Mesenchymal stem cell (in vitro differentiated cells and primary cell): ENCODE data around the gene AKAP7.
"Not testable (repeated sequence)": the region's sequence is repeated elsewhere in the genome, so short reads cannot be mapped to it uniquely, and the experiment has no call there.

Experiments
- DNase-seq: peaks from one replicate; pipeline ENCODE4 v3.0.0-alpha.2; 2013
- H2AFZ ChIP-seq: one replicate; pipeline ENCODE4 v1.6.1; 2013; ENCODE audit warnings: low read depth, mild to moderate bottlenecking, control low read depth, inconsistent platforms, low read length, moderate library complexity
- H2AK5ac ChIP-seq: 2 replicates; pipeline ENCODE4 v1.6.1; 2013; ENCODE audit warnings: low read length, moderate library complexity, mild to moderate bottlenecking, inconsistent platforms; ENCODE audit not compliant: severe bottlenecking
- H2BK120ac ChIP-seq: one replicate; pipeline ENCODE4 v1.6.1; 2013; ENCODE audit warnings: low read depth, mild to moderate bottlenecking, inconsistent platforms, low read length, moderate library complexity
- H2BK12ac ChIP-seq, 2 experiments: one replicate each; pipeline ENCODE4 v1.6.1; 2013; ENCODE audit warnings: inconsistent platforms in 2 of 2, low read length in 2 of 2, mild to moderate bottlenecking in 2 of 2, moderate library complexity in 2 of 2, control low read depth in 1 of 2
- H2BK15ac ChIP-seq: one replicate; pipeline ENCODE4 v1.6.1; 2013; ENCODE audit warnings: mild to moderate bottlenecking, low read depth, inconsistent platforms; ENCODE audit not compliant: poor library complexity, severe bottlenecking
- H2BK5ac ChIP-seq: 2 replicates; pipeline ENCODE4 v1.6.1; 2013; ENCODE audit warnings: low read depth, mild to moderate bottlenecking, low read length, control low read depth, inconsistent platforms; ENCODE audit not compliant: poor library complexity, severe bottlenecking
- H3K14ac ChIP-seq, 2 experiments: one replicate each; pipeline ENCODE4 v1.6.1; 2013; ENCODE audit warnings: inconsistent platforms in 2 of 2, low read length in 2 of 2, control low read depth in 1 of 2, mild to moderate bottlenecking in 1 of 2, moderate library complexity in 1 of 2
- H3K18ac ChIP-seq, 2 experiments: one replicate each; pipeline ENCODE4 v1.6.1; 2013; ENCODE audit warnings: inconsistent platforms in 2 of 2, low read length in 2 of 2, control low read depth in 1 of 2, low read depth in 1 of 2, mild to moderate bottlenecking in 1 of 2
- H3K23ac ChIP-seq, 2 experiments: one replicate each; pipeline ENCODE4 v1.6.1; 2013; ENCODE audit warnings: inconsistent platforms in 2 of 2, low read length in 2 of 2, mild to moderate bottlenecking in 2 of 2, moderate library complexity in 2 of 2, control low read depth in 1 of 2
- H3K27ac ChIP-seq: 2 replicates; pipeline ENCODE4 v1.5.1; 2013; ENCODE audit warnings: mild to moderate bottlenecking, moderate library complexity, low read length, control low read depth, inconsistent platforms; ENCODE audit not compliant: poor library complexity, severe bottlenecking
- H3K27me3 ChIP-seq, 2 experiments: 2 replicates each; pipeline versions ENCODE4 v1.6.1 to v1.7.0; 2013; ENCODE audit warnings: low read length in 2 of 2, mild to moderate bottlenecking in 2 of 2, moderate library complexity in 2 of 2, control low read depth in 1 of 2, inconsistent platforms in 1 of 2; ENCODE audit not compliant: control insufficient read depth in 1 of 2, insufficient read depth in 1 of 2
- H3K36me3 ChIP-seq, 2 experiments: 2 replicates each; pipeline versions ENCODE4 v1.6.1 to v1.7.0; 2013; ENCODE audit warnings: low read length in 2 of 2, control low read depth in 1 of 2, inconsistent platforms in 1 of 2, low read depth in 1 of 2, mild to moderate bottlenecking in 1 of 2; ENCODE audit not compliant: insufficient read depth in 2 of 2, control insufficient read depth in 1 of 2
- H3K4ac ChIP-seq, 2 experiments: one replicate each; pipeline ENCODE4 v1.6.1; 2013; ENCODE audit warnings: inconsistent platforms in 2 of 2, low read length in 2 of 2, mild to moderate bottlenecking in 2 of 2, moderate library complexity in 2 of 2, control low read depth in 1 of 2, low read depth in 1 of 2
- H3K4me1 ChIP-seq: 2 replicates; pipeline ENCODE4 v1.6.1; 2013; ENCODE audit warnings: low read depth, low read length, control low read depth; ENCODE audit not compliant: control insufficient read depth, insufficient read depth
- H3K4me2 ChIP-seq: 2 replicates; pipeline ENCODE4 v1.6.1; 2013; ENCODE audit warnings: low read length, mild to moderate bottlenecking, inconsistent platforms; ENCODE audit not compliant: poor library complexity, severe bottlenecking
- H3K4me3 ChIP-seq, 2 experiments: 2 replicates each; pipeline versions ENCODE4 v1.5.1 to v1.7.0; 2013; ENCODE audit warnings: low read length in 2 of 2, mild to moderate bottlenecking in 2 of 2, control low read depth in 1 of 2, low read depth in 1 of 2; ENCODE audit not compliant: insufficient read depth in 1 of 2
- H3K79me1 ChIP-seq: replicated peaks from 2 replicates; pipeline ENCODE4 v1.6.1; 2013; ENCODE audit warnings: mild to moderate bottlenecking, control low read depth, low read length, inconsistent platforms; ENCODE audit not compliant: poor library complexity, severe bottlenecking
- H3K9ac ChIP-seq: 2 replicates; pipeline ENCODE4 v1.7.0; 2013; ENCODE audit warnings: mild to moderate bottlenecking, low read length, moderate library complexity
- H3K9me3 ChIP-seq: 2 replicates; pipeline ENCODE4 v1.7.0; 2013; ENCODE audit warnings: mild to moderate bottlenecking, low read length; ENCODE audit not compliant: control insufficient read depth
- H4K8ac ChIP-seq: one replicate; pipeline ENCODE4 v1.6.1; 2013; ENCODE audit warnings: inconsistent platforms, mild to moderate bottlenecking, low read length, moderate library complexity
- H4K91ac ChIP-seq: one replicate; pipeline ENCODE4 v1.6.1; 2013; ENCODE audit warnings: mild to moderate bottlenecking, low read length, inconsistent platforms
- WGBS: methylation state at CpG from one replicate; pipeline ENCODE4 v1.1.7; 2013; ENCODE audit warnings: mixed read lengths; 5-methylcytosine and 5-hydroxymethylcytosine counted together

AKAP7 gene

DNA sequence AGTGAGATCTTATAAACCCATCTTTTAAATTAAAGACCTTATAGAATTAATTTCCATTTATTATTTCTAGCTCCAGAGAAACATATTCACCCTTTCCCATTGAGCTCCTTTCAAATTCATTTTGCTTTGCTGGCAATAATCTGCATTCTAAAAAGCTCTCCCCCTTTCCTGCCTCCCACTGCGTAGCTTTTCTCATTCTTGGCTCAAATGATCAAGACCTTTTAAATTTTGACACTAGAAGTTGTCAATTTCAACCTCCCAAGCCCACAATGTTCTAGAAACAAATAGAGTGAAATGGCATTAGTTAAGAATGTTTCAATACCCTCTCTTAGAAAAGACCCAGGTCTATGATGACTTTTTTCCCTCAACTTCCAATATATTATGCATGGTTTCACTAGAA lies 186.9 kb downstream of the AKAP7 start:
- no peak overlapping the region for H3K9ac ChIP-seq
- no peak overlapping the region for H2AFZ ChIP-seq
- no peak overlapping the region for H2BK120ac ChIP-seq
- no peak overlapping the region for H3K4ac ChIP-seq
- no peak overlapping the region for H2BK5ac ChIP-seq
- H3K79me1 ChIP-seq = no peaks in the 10 kb centered on the region
- no peak for DNase-seq
- no peaks in the 10 kb centered on the region for H3K27me3 ChIP-seq
- no peak overlapping the region for H3K4me3 ChIP-seq
- H2AK5ac ChIP-seq = no peak overlapping the region
- no peak overlapping the region for H2BK15ac ChIP-seq
- no peak overlapping the region for H3K27ac ChIP-seq
- no peak overlapping the region for H4K91ac ChIP-seq
- H3K23ac ChIP-seq = no peak overlapping the region
- 43% methylated on average over 1 of the region's 1 CpG for WGBS
- H3K4me2 ChIP-seq = no peak overlapping the region
- H3K18ac ChIP-seq = no peak overlapping the region
- no peaks in the 10 kb centered on the region for H3K9me3 ChIP-seq
- H3K36me3 ChIP-seq = no peaks in the 10 kb centered on the region
- no peak overlapping the region for H2BK12ac ChIP-seq
- H4K8ac ChIP-seq = no peak overlapping the region
- H3K14ac ChIP-seq = no peak overlapping the region
- no peaks in the 10 kb centered on the region for H3K4me1 ChIP-seq

DNA sequence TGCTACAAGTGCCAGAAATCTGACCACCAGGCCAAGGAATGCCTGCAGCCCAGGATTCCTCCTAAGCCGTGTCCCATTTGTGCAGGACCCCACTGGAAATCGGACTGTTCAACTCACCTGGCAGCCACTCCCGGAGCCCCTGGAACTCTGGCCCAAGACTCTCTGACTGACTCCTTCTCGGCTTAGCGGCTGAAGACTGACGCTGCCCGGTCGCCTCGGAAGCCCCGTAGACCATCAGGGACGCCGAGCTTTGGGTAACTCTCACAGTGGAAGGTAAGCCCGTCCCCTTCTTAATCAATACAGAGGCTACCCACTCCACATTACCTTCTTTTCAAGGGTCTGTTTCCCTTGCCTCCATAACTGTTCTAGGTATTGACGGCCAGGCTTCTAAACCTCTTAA lies 190.4 kb downstream of the AKAP7 start:
- not testable (repeated sequence) for H3K14ac ChIP-seq, H3K9me3 ChIP-seq, H2BK5ac ChIP-seq, H3K27ac ChIP-seq, H3K9ac ChIP-seq, H3K79me1 ChIP-seq, H2BK120ac ChIP-seq, H3K4me1 ChIP-seq, H3K18ac ChIP-seq, H3K23ac ChIP-seq, H3K4me3 ChIP-seq, H2BK15ac ChIP-seq, H2BK12ac ChIP-seq, H3K4me2 ChIP-seq, DNase-seq, H3K36me3 ChIP-seq, H3K4ac ChIP-seq, H3K27me3 ChIP-seq, H4K91ac ChIP-seq, H2AK5ac ChIP-seq, H4K8ac ChIP-seq, H2AFZ ChIP-seq
- 95% methylated on average over 14 of the region's 14 CpGs for WGBS

DNA sequence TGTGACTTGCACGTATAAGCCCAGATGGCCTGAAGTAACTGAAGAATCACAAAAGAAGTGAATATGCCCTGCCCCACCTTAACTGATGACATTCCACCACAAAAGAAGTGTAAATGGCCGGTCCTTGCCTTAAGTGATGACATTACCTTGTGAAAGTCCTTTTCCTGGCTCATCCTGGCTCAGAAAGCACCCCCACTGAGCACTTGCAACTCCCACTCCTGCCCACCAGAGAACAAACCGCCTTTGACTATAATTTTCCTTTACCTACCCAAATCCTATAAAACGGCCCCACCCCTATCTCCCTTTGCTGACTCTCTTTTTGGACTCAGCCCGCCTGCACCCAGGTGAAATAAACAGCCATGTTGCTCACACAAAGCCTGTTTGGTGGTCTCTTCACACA lies 193.5 kb downstream of the AKAP7 start:
- H3K23ac ChIP-seq, H2BK120ac ChIP-seq, H4K8ac ChIP-seq, H3K27me3 ChIP-seq, H3K27ac ChIP-seq, H4K91ac ChIP-seq, H3K36me3 ChIP-seq, H3K4me2 ChIP-seq, H3K4me1 ChIP-seq, H3K9ac ChIP-seq, H2AK5ac ChIP-seq, H3K4ac ChIP-seq, H2AFZ ChIP-seq, H3K14ac ChIP-seq, H3K9me3 ChIP-seq, H3K4me3 ChIP-seq, H3K79me1 ChIP-seq, DNase-seq, H2BK15ac ChIP-seq, H2BK12ac ChIP-seq, H3K18ac ChIP-seq, H2BK5ac ChIP-seq: not testable (repeated sequence)
- WGBS = 41% methylated on average over 4 of the region's 5 CpGs

DNA sequence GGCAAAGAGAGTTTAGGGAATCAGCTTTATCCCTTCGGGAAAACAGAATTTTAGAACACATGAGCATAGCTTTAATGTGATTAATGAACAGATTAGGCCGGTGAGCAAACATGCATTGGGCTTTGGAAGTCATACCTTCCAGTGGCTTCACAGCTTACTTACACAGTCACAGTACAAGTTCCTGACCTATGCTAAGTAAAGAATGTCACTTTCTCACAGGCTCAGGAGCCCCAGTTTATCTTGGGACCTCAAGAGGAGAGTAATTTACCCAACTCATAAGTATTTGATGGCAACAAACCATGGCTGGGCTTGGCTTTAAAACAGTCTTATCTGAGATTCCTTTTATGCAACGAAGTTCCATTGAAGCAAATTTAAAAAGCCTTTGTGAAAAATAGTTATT lies 195.9 kb downstream of the AKAP7 start:
- Histone ChIP-seq H3K18ac (no peak overlapping the region), H3K4me2 (no peak overlapping the region), H3K23ac (no peak overlapping the region), H2BK12ac (no peak overlapping the region), H2BK120ac (no peak overlapping the region), H3K9me3 (no peaks in the 10 kb centered on the region), H3K27ac (no peak overlapping the region), H4K8ac (no peak overlapping the region), H3K4me3 (no peak overlapping the region), H2BK5ac (no peak overlapping the region), H3K27me3 (no peaks in the 10 kb centered on the region), H4K91ac (no peak overlapping the region), H3K4me1 (no peaks in the 10 kb centered on the region), H2AFZ (no peak overlapping the region), H3K14ac (no peak overlapping the region), H3K4ac (no peak overlapping the region), H2AK5ac (no peak overlapping the region), H3K79me1 (no peaks in the 10 kb centered on the region), H3K36me3 (no peaks in the 10 kb centered on the region), H3K9ac (no peak overlapping the region), H2BK15ac (no peak overlapping the region)
- no peak for DNase-seq
- 86% methylated on average over 2 of the region's 3 CpGs for WGBS
